HG02973 (cell line): ENCODE measurements around the gene HS6ST1.
"Not testable (repeated sequence)": the region's sequence is repeated elsewhere in the genome, so short reads cannot be mapped to it uniquely, and the experiment has no call there.

Experiments used
- ATAC-seq: cut with Tn5 transposase; IDR thresholded peaks from one replicate; pipeline ENCODE4 v1.9.1; 2021; ENCODE audit warnings: moderate library complexity; ENCODE audit not compliant: unreplicated experiment

The HS6ST1 gene

DNA sequence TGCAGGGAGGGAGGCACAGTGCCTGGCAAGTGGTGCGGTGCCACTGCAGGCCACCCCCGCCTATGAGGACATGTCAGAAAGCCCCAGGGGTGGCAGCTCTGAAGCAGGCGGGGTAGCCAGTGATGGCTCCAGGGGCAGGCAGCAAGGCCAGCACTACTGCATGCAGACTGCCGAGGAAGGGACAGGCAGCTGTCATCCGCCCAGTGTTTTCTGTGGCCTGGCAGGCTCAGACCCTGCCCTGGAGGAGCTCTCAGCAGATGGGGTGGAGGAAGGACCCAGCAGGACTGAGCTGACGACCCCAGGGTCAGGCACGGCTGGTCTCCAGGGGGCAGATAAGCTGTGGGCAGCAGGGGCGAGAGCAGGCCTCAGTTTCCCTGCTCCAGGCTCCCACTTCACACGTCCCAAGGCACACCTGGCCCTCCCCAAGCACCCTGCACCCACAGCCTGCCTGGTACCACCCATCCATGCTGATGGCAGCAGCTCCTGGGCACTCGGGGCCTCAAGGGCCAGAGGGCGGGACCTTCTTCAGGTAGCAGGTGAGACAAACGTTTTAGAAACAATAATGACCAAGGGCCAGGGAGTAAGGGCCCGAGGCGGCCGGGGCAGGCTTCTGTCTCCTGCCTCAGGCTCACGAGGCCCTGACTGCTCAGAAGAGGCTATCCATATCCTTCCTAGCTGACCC, 48.5 kb downstream of the HS6ST1 start:
- ATAC-seq, result no peak

DNA sequence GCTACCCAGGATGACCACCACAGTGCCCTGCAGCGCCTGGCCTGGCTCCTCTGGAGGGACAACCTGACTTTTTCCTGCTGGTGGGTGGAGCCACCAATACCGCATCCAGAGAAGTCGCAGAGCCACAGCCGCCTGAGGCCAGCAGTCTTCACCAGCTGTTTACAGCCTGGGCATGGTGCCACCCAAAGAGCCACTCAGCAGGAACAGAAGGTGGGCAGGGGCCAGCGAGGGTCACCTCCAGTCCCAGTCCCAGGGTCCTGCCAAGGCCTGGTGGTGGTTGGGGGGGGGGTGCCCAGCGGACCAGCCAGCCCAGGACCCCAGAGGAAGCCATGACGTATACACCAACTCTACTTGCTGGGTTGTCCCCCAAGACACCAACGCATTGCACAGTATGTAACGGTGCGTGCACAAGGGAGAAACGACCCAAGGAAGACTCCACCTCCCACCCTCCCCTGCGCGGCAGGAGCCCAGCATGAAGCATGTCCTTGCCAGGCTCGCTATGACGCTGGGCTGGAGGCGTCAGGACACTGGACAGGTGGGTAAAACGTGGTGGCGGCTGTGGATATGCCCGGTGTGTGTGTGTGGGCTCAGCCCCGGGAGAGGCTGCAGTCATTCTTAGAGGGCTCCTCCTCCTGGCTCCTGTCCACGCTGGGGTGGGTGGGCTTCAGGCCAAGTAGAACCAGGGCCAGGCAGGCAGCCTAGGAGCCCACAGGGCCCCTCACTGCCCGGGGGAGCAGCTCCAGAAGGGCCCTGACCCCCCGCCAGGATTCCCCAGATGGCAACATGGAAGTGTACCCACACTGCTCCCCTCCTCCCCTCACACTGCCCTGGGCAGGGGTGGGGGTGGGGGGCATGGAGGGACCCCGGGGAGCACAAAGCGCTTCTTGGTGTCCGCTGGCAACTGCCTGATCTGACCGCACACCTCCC, 49.3 kb downstream of the HS6ST1 start:
- no peak for ATAC-seq

- not testable (repeated sequence) for ATAC-seq
Measured at GRCh38 chr2:128268611-128269010, 50.1 kb downstream of the HS6ST1 start.

DNA sequence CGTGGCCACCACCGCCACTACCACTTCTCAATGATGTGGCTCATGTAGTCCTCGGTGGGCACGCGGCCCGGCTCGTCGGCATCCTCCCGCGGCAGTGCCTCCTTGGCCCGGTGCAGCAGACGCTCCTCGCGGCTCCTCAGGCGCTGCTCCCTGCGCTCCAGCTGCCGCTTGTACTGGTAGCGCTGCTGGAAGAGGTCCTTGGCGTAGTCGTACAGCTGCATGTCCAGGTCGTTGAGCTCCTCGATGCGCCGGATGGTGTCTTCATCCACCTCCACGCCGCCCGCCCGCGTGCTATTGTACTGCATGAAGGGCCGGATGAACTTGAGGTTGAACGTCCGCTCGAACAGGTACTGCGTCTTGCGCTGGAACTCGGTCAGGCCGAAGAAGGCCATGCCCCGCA, 50.5 kb downstream of the HS6ST1 start:
- ATAC-seq, result not testable (repeated sequence)

DNA sequence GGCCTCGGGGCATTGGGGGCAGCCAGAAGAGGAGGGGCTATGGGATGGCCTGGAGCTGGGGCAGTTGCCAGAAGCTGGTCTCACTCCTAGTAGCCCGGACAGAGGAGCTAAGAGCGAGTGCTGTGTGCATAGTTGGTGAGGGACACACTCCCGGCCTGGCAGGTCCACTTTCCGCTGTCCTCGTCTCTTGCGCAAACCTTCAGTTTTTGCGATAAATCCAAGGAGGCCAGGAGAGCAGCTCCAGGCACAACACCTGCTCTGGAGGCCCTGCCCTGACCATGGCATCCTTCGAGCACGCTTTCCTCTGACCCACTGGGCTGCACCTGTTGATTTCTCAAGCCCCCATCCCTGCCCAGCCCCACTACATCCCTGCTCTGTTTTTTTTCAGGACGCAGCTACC, 51.0 kb downstream of the HS6ST1 start:
- ATAC-seq, result not testable (repeated sequence)

- not testable (repeated sequence) for ATAC-seq
Measured at GRCh38 chr2:128267197-128267596, 51.5 kb downstream of the HS6ST1 start.

DNA sequence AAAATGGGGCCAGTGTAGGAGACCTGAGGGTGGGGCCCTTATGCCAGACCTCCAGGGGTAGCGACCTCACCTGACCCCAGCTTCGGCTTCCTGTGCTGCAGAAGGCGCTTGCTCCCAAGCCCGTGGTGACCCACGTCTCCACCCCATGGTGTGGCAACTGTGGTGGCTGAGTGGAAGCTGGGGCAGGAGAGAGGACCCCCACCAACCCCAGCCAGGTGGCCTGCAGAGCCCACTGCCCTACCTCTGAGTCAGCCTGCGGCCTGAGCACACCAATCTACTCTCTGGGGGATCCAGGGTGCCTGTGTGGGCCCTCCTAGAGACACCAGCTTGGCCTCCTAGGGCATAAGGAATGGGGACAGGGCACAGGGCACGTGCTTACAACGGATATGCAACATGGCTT, 52.2 kb downstream of the HS6ST1 start:
- not testable (repeated sequence) for ATAC-seq

DNA sequence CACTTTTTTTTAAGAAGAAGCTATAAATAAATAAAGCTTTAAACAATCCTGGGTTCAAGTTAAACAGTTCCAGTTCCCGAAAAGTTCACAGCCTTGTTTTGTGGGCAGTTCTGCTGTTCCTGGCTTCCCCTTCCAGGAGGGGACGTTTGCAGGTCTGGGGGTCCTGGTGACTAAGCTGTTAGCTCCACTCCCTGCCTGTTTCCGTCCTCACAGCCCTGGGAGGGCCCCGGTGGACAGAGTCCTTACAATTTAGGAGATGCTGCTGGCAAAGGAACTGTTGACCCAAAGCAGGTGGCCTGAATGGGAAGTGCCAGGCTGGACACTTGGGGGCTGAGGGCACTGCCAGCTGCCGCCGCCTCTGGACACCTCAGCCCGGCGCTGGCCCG, 53.1 kb downstream of the HS6ST1 start:
- ATAC-seq, result not testable (repeated sequence)

DNA sequence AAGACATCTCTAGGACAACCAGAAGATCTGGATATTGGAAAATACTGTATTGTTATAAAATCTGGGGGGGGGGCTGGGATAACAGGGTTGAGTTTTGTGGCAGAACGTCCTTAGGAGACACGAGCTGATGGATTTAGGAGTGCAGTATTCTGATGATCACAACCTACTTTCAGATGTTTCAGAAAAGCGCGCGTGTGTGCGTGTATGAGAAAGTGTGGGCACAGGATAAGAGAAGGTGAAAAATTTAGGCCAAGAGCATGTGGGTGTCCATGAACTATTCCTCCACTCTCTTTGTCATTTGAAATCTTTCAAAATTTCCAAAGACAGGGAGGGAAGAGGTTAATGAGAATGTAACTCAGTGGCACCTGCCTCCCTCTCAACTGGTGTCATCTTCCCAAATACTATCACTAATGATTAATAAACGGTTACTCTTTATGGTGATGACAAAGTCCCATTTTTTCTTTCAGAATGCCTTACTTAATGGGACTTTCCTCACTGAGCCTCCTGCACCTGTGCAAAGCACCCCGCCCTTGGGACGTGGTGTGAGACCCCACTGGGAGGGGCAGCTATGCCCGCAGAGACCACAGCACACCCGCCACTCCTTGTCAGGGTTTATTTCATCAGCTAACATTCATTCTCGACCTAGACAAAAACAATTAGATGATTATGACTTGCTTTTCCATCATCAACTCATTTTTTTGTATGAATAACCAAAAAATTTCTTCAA, 53.6 kb downstream of the HS6ST1 start:
- no peak for ATAC-seq

DNA sequence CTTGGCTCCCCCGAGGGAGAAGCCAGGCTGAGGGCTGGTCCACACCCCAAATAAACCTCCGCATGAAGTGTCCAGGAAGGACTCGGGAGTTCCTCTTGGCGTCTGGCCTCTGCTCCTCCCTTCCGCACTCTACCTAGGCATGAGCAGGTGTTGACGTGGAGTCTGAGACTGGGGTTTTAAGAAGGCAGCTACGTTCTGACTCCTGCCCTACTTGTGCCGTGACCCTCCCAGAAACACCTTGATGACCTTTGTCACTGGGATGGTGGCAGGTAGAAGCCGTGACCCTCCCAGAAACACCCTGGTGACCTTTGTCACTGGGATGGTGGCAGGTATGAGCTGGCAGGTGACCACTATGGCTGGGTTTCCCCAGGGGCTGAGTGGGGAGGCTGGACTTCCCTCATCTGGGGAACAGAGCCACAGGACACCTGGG, 54.8 kb downstream of the HS6ST1 start:
- ATAC-seq, result no peak

DNA sequence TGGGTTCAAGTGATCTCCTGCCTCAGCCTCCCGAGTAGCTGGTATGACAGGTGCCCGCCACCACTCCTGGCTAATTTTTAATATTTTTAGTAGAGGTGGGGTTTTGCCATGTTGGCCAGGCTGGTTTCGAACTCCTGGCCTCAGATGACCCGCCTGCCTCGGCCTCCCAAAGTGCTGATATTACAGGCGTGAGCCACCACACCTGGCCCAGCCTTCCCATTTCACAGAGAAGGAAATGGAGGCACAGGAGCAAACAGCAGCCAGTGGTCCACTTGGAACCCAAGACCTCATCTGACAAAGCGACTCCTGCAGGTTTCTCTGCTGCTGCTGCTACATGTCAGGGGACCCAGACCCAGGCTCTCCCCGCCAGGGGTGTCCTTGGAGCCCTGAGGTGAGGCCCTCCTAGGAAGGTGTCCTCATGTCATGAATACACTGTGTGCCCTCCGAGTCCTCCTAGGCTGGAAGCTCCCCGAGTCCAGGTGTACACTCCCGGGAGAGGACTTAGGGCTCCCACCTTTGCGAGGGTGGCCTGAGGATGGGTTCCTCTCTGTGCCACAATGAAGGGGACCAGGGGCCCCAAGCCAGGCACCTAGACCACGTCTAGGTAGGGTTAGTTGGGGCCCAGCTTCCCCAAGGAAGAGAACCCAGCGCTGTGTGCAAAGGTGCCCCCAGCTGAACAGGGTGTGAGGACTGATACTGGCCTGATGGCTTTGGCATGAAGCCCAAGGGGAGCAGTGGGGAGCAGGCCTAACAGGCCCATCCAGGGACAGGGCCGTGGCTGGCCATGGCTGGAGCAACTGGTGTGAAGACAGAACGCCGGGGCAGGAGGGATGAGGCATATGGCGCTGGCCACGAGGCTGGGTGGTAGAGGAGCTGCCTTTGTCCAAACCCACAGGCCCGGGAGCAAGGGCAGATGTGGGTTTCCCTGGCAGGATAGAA, 56.1 kb downstream of the HS6ST1 start:
- no peak for ATAC-seq

DNA sequence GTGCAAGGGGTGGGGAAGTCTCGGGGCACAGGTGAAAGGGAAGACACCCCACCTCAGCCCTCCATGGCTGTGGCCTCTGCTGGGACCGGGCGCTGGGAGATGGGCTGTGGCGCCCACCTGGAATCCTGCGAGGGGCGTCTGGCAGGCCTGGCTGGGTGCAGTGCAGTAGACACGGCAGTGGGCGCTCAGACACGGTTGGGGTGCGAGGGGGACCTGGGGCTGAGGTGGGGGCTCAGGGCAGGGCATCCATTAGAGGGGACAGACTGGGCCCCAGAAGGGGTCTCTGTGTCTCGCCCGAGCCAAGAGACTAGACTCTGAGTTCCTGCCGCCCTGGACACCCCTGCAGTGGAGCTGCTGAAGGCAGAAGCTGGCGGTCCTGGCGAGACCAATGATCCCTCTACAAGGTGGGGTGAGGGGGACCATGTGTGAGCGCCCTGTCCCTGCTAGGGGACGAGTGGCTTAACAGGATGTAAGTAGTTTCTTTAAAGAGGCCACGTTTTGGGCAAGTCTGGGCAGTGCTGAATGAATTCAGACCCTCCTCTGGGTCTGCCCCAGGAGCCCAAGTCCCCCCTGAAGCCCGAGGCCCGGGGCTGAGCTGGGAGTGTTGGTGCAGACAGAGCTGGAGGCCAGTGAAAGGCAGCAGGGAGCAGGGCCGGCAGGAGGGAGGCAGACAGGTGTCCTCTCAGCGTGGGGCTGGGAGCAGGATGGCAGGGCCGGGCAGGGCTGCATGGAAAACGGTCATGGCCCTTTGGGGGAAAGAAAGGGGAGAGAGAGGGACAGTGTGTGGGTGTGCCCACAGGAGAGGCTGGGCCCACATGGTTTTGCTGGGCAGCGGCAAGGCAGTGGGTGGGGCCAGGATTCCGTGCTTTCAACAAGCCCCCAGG, 57.2 kb downstream of the HS6ST1 start:
- ATAC-seq, result no peak

DNA sequence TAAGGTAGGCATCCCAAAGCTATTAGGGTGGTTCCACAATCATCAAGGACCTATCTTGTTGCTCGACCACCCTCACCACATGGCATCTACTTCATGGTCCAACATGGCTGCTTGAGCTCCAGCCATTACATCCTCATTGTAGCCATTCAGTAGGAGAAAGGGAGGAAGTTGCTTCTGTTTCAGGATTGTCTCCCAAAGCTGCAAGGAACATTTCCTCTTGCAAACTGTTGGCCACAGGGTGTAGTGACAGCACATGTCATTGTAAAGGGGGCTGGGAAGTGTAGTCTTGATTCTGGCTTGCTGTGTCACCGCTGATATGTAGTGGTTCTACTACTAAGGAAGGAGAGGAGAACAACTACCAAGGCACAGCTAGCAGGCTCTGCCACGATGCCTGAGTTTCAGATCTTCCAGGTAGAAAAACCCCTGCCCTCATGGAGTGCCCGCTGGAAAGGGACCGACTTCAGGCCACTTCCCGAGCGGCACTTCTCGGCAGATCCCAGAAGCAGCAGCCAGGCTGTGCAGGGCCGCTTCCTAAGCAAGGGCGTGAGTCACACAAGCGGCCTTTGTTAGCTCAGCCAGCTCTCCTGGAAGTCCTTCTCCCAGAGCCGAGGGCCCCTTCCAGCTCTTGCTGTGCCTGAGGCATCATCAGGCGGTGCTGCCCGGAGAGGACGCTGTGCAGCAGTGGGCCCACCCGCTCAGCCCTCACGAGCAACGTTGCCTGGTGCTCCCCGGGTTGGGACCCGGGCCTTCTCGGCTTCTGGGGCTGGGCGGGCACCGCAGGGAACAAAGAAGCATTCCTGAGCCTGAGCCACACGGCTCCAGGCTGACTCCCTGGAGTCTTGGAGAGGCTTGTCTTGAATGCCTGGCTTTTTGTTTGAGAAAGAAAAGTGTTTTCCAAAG, 58.2 kb downstream of the HS6ST1 start:
- no peak for ATAC-seq

DNA sequence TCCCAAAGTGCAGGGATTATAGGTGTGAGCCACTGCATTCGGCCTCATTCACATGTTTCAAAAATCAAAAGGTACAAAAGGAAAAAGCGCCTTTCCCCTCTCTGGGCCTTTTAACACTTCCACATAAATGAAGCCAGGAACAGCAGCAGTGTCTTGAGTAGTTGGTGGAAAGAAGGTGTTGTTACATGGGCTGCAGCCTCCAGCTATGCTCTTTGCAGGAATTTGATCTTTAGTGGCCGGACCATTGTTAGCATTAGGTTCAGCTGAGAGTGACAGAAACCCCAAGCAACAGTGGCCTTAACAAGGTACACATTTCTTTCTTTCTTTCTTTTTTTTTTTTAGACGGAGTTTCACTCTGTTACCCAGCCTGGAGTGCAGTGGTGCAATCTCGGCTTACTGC, 59.1 kb downstream of the HS6ST1 start:
- no peak for ATAC-seq

DNA sequence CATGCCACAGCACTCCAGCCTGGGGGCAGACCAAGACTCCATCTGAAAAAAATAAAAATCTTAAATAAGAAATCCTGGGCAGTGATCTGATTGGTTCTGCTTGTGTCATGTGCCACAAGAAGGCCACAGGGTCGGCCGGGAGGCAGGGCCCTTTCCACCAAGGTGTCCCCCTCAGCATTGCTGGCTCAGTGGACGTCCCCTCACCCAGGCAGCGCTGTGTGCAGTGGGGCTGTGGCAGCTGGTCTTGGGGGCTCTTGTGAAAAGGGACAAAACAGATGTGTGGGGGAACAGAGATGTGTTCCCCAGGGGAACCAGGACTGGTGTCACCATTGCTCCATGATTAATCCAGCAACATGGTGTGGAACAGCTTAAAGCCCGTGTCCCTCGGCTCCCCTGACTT, 60.5 kb downstream of the HS6ST1 start:
- no peak for ATAC-seq

DNA sequence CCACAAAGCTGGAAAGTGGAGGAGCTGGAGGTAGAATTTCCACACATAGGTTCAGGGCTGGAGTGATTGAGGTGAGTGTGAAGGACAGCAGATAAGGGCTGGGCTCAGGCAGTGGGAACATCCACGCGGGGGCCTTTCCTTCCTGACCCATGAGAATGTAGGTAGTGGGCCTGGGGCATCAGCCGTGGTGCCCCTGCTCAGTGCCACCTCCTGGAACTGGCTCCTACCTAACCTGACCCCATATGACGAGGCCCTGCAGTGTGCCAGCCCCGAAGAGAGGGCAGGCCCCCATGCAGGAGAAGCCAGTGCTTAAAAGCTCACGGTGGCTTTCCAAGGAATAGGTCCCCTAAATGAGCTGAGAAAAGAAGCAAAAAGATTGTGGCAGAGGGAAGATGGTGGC, 66.2 kb downstream of the HS6ST1 start:
- ATAC-seq, result no peak

DNA sequence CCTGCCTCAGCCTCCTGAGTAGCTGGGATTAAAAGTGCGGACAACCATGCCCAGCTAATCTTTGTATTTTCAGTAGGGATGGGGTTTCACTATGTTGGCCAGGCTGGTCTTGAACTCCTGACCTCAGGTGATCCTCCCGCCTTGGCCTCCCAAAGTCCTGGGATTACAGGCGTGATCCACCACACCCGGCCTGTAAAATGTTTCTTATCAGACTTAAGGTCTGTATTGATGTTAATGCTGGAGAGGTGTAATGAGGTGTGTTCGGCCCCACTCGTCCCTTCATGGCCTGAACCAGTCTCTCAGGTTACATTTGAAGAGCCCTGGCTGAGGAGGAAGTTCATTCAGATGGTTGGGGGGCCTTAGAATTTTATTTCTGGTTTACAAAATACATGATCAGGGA, 66.6 kb downstream of the HS6ST1 start:
- not testable (repeated sequence) for ATAC-seq

DNA sequence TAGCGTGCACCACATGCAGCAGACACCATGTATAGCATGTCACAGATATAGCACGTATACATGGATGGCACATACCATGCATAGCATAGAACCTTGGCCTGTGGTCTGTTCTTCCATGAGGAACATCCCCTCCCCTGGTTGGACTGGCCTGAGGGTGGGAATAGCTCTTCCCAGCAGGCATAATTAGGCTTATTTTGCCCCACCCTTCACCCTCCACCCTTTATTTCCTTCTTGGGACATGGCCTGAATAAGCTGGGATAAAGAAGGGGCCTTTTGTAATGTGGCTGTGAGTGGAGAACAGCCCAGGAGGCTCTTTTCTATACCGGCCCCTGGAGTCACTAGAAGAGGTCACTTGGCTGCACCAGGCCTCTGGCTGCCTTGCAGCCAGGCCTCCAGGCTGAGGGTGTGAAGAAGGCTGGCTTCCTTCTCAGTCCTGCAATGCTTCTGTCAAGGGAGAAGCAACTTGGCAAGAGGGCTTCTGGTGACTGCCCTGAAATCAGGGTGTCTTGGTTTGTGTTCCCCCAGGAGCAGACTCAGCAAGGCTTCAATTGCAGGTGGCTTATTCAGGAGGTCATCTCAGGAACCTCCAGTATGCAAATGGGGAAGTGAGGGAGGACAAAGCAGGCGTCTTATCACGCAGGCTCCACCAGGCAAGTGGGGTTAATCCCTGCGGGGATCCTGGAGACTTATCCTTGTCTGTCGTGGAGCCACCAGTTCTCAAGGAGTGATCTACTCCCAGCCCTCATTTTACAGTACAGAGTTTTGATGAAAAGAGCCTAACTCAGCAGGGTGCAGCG, 68.2 kb downstream of the HS6ST1 start:
- ATAC-seq, result no peak
